VCaP (cell line): Measurements from ENCODE around the gene PRRT3.

ENCODE experiments used
- H3K27ac ChIP-seq: fragments of 450-650 bp; 2 replicates; pipeline ENCODE4 v1.5.1; 2017
- TF ChIP-seq, protein P1 (sequence below): fragments of 450-650 bp; conservative IDR thresholded peaks from 2 replicates; pipeline ENCODE4 v1.5.1; 2017; ENCODE audit warnings: mild to moderate bottlenecking, moderate library complexity

The PRRT3 gene

DNA sequence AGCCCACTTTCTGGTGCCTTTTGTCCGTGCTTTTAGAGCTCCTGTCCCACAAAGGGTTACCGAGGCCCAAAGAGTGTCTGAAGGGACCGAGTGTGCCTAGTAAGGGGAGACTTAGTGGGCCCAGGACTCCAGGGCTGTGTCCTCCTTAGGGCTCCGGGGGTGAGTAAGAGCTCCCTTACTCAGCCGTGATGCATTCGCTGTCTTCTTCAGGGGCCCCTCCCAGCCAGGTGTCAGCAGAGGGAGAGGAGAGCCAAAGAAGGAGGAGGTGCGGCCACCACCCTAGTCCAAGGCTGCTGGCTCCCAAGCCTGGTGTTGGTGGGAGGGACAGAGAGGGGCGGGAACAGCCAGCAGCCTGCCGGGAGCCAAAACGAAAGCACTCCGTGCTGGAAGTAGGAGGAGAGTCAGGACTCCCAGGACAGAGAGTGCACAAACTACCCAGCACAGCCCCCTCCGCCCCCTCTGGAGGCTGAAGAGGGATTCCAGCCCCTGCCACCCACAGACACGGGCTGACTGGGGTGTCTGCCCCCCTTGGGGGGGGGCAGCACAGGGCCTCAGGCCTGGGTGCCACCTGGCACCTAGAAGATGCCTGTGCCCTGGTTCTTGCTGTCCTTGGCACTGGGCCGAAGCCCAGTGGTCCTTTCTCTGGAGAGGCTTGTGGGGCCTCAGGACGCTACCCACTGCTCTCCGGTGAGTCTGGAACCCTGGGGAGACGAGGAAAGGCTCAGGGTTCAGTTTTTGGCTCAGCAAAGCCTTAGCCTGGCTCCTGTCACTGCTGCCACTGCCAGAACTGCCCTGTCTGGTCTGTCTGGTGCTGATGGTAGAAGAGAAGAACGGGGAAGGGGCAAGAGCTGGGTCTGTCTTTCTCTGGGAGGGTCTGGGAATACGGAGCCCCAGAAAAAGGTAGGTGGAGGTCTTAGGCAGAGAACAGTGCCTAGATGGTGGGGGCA is 35.2 kb downstream of the PRRT3 start, which contains the start of gene IL17RC:
Gene IL17RC, plus strand, starts transcription at position 365 of the 947 bp plus-strand sequence. Its CDS starts 218 bp downstream, at position 583.
- H3K27ac ChIP-seq = peak within 1 kb of the TSS; percentile 90

DNA sequence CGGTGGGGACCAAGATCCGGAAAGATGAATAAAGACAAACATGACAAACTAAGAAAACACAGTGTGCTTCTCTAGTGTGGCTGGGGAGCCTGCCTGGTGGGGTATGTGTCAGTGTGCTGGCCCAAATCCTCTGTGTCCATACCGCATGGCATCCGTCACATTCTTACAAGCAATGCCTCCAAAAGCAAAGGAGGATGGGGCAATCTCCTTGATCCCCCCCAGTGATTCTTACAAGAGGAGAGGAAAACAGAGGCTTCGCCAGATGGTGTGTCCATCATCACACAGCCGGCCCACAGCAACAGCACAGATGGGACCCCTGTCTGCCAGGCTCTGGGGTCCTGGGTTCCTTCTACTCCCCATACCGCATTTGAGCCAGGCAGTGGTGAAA is 35.9 kb downstream of the PRRT3 start:
- TF ChIP-seq, protein P1, sequence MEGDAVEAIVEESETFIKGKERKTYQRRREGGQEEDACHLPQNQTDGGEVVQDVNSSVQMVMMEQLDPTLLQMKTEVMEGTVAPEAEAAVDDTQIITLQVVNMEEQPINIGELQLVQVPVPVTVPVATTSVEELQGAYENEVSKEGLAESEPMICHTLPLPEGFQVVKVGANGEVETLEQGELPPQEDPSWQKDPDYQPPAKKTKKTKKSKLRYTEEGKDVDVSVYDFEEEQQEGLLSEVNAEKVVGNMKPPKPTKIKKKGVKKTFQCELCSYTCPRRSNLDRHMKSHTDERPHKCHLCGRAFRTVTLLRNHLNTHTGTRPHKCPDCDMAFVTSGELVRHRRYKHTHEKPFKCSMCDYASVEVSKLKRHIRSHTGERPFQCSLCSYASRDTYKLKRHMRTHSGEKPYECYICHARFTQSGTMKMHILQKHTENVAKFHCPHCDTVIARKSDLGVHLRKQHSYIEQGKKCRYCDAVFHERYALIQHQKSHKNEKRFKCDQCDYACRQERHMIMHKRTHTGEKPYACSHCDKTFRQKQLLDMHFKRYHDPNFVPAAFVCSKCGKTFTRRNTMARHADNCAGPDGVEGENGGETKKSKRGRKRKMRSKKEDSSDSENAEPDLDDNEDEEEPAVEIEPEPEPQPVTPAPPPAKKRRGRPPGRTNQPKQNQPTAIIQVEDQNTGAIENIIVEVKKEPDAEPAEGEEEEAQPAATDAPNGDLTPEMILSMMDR = no peak

More for the DNA sequence above, 35.2 kb downstream of the PRRT3 start, which contains the start of gene IL17RC:
- TF ChIP-seq, protein P1 = no peak

DNA sequence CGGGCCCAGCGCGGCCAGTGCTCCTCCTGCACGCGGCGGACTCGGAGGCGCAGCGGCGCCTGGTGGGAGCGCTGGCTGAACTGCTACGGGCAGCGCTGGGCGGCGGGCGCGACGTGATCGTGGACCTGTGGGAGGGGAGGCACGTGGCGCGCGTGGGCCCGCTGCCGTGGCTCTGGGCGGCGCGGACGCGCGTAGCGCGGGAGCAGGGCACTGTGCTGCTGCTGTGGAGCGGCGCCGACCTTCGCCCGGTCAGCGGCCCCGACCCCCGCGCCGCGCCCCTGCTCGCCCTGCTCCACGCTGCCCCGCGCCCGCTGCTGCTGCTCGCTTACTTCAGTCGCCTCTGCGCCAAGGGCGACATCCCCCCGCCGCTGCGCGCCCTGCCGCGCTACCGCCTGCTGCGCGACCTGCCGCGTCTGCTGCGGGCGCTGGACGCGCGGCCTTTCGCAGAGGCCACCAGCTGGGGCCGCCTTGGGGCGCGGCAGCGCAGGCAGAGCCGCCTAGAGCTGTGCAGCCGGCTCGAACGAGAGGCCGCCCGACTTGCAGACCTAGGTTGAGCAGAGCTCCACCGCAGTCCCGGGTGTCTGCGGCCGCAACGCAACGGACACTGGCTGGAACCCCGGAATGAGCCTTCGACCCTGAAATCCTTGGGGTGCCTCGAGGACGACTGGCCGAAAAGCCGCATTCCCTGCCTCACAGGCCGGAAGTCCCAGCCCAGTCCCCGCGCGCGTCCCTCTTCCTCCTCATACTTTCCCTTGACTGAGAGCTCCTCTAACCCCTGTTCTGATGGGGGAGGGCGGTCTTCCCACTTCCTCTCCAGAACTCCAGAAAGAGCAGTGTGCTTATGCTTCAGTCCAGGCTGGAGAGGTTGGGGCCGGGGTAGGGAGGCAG is 36.7 kb downstream of the PRRT3 start:
- TF ChIP-seq, protein P1 = no peak
- no peak overlapping the region for H3K27ac ChIP-seq

More for the DNA sequence above, 35.9 kb downstream of the PRRT3 start:
- H3K27ac ChIP-seq = peak overlapping the region; percentile 90

DNA sequence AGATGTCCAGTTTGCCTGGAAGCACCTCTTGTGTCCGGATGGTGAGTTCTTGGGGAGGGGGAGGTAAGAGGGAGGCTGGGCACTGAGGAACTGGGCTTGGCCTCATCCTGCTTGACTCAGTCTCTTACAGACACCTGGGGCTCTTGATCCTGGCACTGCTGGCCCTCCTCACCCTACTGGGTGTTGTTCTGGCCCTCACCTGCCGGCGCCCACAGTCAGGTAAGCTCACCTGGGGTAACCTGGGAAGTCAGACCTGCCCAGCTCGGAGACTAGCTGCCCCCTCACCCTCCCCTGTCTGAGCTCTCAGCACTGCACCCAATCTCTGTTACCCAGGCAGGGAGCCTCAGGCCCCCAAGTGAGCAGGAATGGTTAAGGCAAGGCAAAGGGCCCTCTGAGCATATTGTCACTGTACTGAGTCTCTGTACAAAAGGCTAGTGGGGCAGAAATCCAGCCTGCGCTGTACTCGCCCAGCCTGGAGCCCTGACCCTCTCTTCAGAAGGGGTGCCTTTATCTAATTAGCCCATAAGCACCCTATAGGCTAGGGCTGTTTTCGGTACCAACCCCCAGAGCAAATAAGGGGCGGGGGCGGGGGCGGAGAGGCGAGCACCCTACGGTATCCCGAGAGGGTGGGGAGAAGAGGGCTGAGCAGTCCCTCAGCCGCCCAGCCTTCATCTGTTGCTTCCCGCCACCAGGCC is 37.5 kb downstream of the PRRT3 start:
- peak overlapping the region; percentile 40 for H3K27ac ChIP-seq
- TF ChIP-seq, protein P1 = no peak

DNA sequence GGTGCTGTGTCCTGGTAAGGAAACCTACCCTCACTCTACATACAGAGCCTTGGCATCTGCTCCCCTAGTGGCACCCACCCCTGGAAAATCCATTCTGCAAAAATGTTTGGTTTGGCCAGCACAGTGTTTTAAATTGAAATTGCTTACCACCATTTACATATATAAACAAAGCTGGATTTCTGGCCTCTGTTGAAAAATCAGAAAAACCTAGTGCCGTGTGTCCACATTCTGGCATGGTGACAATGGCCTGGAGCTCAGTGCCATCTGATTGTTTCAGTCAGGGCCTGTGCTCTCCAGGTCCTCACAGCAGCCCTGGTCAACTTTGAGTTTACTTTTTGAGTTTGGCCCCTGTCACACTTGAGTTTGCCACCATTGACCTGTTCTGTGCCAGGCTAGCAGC is 38.2 kb downstream of the PRRT3 start:
- H3K27ac ChIP-seq = peak overlapping the region; percentile 40
- TF ChIP-seq, protein P1 = no peak

DNA sequence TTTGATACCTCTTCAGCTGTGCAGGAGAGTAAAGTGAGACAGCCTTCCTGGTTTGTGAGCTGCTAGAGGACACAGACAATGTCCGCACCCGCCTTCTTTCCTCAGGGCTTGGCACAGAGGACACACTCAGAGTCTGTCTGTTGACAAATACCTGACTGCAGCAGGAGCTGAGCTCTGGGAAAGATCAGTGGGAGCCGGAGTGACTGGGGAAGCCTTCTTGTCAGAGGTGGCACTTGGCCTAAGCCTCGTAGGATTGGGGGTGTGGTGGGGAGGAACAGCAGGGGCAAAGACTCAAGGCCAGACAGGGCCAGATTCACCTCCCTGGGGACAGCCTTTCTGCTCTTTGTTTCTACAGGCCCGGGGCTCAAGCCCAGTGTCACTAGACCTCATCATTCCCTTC is 38.6 kb downstream of the PRRT3 start:
- peak overlapping the region; percentile 40 for H3K27ac ChIP-seq
- TF ChIP-seq, protein P1 = no peak
